Measurements from ENCODE around the gene LYPLAL1. TPM values are rescaled to one million over a fixed set of nuclear protein-coding genes. Genes with fewer than 3 reads are reported as not detected.

LYPLAL1 gene
- total RNA-seq, 4 donors from 2014 or later, result 16.2 to 25.8 (median 23.7) TPM

DNA sequence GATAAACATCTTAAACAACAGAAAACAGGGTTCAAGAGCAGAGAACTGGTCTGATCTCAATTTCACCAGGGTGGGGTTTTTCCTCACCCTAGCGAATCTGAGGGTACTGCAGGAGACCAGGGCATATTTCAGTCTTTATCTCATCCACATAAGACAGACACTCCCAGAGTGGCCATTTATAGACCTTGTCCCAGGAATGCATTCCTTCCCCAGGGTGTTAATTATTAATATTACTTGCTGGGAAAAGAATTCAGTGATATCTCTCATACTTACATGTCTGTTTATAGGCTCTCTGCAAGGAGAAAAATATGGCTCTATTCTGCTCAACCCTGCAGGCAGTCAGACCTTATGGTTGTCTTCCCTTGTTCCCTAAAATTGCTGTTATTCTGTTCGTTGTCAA lies 84.1 kb downstream of the LYPLAL1 start:
- DNase-seq (ENCODE audit: low spot score in 2 of 2), result no peak
- intact Hi-C loops (cut with DNase I; ENCODE audit: low total_unique reads), result no loop called here
- no peak overlapping the region for H3K4me3 ChIP-seq (ENCODE audit: low read depth, poor library complexity, severe bottlenecking)
- TF ChIP-seq, protein P1, sequence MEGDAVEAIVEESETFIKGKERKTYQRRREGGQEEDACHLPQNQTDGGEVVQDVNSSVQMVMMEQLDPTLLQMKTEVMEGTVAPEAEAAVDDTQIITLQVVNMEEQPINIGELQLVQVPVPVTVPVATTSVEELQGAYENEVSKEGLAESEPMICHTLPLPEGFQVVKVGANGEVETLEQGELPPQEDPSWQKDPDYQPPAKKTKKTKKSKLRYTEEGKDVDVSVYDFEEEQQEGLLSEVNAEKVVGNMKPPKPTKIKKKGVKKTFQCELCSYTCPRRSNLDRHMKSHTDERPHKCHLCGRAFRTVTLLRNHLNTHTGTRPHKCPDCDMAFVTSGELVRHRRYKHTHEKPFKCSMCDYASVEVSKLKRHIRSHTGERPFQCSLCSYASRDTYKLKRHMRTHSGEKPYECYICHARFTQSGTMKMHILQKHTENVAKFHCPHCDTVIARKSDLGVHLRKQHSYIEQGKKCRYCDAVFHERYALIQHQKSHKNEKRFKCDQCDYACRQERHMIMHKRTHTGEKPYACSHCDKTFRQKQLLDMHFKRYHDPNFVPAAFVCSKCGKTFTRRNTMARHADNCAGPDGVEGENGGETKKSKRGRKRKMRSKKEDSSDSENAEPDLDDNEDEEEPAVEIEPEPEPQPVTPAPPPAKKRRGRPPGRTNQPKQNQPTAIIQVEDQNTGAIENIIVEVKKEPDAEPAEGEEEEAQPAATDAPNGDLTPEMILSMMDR (IDR thresholded peaks at IDR 0.05), result no peak
- no peak for TF ChIP-seq POLR2A (IDR thresholded peaks at IDR 0.05)
- WGBS, 2 donors, result 40 to 44% methylated on average over 2 of the region's 2 CpGs

DNA sequence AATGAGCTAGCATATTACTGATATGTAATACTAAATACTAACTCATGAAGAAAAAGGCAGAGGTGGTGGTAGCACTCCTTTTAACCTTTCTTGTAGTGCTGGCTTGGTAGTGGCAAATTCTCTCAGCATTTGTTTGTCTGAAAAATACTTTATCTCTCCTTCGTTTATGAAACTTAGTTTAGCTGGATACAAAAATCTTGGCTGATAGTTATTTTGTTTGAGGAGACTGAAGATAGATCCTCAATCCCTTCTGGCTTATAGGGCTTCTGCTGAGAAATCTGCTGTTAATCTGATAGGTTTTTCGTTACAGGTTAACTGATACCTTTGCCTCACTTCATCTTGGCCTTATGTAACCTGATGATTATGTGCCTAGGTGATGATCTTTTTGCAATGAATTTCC lies 87.8 kb downstream of the LYPLAL1 start:
- WGBS, 2 donors, result 66 to 94% methylated on average over 2 of the region's 2 CpGs
- H3K4me3 ChIP-seq (ENCODE audit: low read depth, poor library complexity, severe bottlenecking), result no peak overlapping the region
- intact Hi-C loops (cut with DNase I; ENCODE audit: low total_unique reads), result no loop called here
- TF ChIP-seq, protein P1 (IDR thresholded peaks at IDR 0.05), result no peak
- no peak for TF ChIP-seq POLR2A (IDR thresholded peaks at IDR 0.05)
- DNase-seq (ENCODE audit: low spot score in 2 of 2), result no peak
